NCI-H774 (cell line): ENCODE measurements around the gene EPAS1.

Experiments
- DNase-seq: peaks from one replicate; lab custom pipeline; 2025; lab: John Stamatoyannopoulos, UW

The EPAS1 gene

DNA sequence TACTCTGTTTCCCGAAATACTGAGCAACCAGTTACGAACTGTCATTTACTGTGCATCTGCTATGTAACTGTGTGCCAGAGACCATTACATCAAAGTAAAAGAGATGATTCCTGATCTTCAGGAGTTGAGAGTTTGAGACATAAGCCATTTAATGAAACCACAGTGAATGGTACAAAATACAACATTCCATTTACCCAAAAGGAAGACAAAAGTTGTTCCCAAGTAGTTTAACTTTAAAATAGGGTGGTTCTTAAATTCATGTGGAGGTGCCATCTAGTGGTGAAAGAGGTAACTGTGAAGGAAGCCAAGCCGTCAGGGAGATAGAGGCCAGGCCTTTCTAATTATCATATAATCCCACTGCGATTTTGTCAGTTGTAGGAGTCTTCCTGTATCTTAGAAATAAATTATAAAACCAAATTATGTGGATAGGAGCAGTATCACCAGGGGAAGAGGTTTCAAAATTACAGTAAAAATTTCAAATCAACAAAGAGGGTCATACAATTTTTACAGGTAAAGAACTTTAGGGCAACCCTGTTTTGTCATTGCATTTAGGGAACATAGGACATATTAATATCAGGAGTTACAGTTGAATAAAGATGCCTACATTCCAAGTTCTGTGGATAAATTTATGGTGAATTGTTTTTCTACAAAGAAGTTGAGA lies 67.7 kb downstream of the EPAS1 start:
- DNase-seq, result peak; percentile 28

DNA sequence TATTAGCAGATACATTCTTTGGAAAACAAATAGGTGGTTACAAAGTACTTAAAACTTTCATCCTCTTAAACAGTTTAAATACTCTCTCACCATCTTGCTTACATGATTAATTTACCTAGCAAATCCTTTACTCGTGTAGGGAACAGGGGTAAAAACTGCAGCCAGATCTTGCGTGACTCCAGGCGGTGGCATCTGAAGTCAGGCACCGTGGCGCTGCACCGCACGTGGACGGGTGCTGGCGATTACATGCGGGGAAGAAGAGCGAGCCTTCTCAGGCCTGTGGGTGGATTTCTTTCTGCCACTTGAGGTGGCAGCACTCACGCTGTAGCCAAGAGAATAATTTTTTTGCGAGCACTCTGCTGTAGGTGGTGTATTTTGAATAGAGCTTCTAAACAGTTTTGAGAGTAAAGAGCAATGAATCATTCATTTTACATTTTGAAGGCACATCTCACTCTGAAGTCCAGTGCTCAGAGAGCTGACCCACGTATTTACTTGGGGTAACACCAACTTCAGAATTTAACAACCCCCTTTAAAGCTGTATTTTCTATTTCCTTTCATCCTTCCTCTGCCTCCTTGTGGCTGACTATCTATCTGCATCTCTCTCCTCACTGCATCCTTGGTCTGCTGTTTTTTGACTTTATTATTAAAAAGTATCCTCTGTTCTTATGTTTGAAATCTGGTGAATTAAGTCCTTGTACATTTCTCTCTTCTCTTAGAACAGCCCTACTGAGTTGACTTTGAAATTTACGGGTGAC lies 68.9 kb downstream of the EPAS1 start:
- DNase-seq, result no peak

DNA sequence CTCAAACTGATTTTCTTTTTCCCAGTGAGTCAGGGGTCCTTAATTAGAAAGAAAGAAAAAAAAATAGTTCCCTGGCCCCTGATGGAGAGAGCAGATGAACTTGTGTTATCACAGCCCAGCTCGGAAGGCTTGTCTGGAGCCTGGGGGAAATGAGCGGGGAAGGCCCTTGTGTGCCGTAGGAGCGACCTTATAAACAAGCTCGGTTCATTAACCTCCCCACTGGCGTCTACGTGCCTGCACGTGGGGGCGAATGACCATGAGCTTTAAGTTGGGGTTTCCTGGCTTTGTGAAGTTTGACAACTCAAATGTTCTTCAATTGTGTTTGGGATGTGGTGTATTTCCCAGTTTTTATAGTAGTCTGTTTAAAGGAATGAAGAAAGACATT lies 69.5 kb downstream of the EPAS1 start:
- no peak for DNase-seq

DNA sequence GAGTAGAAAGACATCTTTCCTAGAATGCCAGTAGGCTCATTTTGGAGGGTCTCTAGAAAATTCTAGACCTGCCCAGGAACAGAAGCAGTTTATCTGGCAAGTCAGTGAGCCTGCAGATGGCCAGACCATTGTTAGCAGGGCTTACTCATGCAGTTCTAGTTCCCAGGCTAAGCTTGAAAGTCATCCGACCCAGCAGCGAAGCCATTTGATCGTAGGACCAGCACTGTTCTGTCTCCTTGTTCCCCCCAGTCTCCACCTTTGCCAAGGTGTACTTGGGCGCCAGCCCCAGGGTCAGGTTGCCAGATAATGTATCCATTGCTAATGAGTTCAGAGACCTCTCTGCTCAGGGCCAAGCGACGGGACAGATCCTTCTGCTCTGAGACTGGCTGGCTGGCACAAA lies 70.1 kb downstream of the EPAS1 start:
- DNase-seq, result no peak

DNA sequence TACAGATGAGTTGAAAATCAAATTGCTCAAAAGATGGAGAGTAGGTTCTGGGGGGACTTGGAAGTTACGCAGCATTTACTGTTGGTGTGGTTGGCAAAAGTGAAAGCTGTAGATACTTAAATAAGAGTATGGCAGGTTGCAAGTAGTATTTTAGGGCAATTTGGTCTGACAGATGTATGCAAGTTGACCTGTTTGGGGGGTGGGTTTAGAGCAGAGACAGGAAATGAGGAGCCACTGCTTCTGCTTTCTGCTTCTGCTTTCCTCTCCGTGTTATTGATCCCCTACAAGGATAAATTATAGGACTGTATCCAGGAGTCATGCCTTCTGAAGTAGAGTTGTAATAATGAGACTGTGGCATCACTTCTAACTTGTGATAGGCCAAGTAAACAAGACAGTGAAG lies 71.2 kb downstream of the EPAS1 start:
- no peak for DNase-seq

DNA sequence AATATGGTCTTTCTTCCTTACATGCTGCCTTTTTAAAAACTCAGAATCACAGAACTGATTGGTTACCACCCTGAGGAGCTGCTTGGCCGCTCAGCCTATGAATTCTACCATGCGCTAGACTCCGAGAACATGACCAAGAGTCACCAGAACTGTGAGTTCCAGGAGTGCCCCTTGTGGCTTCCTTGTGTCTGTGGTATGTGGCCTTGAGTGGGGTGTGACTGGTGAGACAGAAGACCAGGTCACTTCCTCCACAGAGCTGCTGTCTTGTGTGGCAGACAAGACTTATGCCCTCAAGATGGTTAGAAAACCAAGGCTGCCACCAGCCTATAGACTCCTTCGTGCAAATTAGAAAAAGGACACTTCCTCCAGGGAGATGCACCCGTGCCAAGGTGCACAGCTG lies 72.6 kb downstream of the EPAS1 start:
- DNase-seq, result no peak

DNA sequence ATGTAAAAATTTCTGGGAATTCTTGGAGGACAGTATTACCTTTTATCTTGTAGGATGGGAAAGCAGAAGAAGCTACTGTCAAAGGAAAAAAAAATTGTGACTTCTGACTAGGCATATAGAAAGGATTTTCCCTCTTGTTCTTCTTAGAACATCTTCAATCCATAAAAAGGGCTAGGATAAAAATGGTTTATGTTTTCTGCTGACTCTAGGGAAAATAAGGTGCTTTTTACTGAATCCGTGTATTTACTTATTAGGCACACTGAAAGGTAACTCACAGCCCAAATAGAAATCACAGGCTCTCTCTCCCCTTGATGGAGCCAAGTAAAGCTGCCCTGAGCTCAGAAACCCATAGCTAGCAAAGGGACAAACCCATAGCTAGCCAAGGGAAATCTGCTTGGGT lies 74.6 kb downstream of the EPAS1 start:
- DNase-seq, result no peak

DNA sequence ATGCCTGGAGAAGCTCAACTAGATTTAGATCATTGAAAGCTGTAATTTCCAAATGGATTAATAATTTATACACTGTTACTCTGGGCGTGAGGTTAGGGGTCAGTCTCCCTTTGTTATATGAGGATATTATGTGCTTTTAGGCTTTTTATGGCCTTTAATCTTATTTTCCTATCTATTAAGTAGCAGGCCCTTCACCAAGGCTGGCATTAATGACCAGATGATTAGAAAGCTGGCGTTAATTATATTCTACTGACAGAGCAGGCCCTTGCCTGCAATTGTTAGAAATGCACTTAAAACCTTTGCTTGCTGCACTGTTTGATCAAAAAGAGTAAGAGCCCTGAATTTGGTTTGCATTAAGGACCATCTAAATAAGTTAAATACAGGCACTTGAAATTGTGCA lies 75.3 kb downstream of the EPAS1 start:
- DNase-seq, result no peak

DNA sequence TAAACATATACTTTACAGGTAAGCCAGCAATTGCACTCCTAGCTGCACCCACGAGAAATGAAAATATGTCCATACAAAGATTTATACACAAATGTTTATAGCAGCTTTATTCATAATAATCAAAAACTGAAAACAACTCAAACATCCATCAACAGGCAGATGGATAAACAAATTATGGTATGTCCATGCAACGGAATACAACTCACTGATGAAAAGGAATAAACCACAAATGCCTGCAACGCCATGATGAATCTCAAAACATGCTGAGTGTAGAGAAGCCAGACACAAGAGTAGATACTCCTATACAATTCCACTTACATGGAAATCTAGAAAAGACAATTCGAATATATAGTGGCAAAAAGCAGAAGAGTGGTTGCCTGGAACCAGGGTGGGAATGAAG lies 76.0 kb downstream of the EPAS1 start:
- DNase-seq, result no peak

DNA sequence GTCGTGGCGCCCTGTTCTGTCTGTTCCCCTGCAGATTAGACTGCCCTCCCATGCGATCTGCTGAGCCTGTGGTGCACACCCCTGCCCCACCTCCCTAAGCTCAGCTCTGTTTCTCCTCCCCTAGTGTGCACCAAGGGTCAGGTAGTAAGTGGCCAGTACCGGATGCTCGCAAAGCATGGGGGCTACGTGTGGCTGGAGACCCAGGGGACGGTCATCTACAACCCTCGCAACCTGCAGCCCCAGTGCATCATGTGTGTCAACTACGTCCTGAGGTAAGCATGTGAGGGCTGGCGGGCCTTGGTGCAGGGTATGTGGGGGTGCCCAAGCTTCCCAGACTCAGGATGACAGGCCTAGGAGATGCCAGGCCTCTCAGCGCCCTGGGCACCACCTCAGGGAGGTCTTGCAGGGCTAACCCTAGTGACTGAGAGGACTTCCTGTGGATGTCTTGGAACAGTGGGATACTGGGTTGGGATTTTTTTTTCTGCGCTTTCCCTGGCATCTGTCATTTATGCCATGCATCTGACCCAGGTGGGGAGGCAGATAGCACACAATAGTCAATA lies 78.4 kb downstream of the EPAS1 start:
- no peak for DNase-seq

DNA sequence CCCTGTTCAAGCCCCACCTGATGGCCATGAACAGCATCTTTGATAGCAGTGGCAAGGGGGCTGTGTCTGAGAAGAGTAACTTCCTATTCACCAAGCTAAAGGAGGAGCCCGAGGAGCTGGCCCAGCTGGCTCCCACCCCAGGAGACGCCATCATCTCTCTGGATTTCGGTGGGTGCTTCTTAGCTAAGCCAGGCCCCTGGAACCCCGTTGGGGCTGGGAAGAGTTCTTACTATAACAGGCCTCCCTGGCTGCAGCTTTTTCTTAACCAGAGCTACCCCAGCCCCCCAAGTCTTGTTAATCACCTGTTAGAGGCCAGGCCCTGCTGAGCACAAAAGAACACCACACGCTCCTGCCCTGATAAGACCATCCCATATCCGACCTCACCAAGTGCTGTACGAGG lies 79.4 kb downstream of the EPAS1 start:
- no peak for DNase-seq

DNA sequence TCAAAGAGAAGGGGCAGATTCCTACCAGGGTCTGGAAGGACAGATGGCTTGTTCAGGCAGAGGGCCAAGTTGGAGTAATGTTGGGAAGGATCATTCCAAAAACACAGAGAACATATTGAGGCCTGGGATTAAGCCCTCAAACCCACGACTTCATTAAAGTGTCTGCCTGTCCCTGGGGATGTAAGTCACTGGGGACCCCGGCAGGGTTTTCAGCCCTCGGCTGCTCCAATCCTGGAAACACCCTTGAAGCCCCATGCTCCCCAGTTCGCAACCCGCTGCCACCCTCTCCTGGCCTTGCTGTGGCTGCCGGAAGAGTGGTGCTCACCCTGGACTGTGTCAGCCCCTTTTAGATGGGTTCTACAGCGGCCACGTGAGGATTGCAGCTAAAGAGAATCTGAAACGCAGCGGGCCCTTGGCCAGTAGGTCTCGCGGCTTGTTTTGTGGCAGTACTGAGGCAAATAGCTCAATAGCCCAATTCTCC lies 79.9 kb downstream of the EPAS1 start:
- DNase-seq, result no peak

DNA sequence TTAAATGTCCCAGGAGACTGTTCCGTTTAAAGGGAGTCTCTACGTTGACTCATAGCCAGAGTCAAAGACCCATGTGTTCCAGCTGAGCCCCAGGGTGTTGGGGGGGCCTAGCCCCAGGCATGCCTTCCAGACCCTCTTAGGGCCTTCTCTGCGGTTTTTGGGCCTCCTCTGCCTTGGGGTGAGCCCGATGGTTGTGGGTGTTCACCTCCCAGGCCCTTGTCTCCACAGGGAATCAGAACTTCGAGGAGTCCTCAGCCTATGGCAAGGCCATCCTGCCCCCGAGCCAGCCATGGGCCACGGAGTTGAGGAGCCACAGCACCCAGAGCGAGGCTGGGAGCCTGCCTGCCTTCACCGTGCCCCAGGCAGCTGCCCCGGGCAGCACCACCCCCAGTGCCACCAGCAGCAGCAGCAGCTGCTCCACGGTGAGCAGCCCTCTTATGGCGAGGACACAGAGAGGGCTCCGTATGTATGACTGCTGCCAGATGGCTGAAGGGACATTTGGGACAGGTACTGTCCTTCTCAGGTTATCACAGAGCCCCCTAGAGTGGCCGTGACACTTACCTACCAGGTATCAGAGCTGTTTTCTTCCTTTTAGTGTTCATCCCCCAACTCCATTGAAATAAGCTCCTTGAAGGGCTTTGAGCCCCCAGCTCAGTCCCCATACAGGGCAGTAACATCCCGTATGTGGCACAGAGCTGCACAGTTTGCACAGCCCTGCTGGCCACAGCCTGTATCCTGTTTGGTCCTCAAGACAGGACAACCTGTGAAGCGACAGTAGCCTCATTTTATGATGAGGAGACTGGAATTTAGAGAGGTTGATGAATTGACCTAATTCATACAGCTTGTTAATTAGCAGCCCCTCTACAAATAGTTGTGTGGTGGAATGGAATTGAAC lies 80.7 kb downstream of the EPAS1 start:
- DNase-seq, result no peak

DNA sequence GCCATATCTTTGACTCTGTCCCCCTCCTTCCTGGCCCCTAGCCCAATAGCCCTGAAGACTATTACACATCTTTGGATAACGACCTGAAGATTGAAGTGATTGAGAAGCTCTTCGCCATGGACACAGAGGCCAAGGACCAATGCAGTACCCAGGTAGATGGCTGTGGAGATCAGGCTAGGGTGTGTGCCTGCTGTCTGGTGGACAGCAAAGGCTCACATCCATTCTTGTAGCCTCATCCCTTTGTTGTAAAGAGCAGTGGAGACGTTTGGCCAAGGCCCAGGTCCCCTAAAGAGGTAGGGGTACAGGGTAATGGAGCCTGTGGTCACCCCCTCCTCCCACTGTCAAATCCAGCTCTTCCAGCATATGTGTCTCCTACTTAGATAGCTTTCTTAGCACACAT lies 81.4 kb downstream of the EPAS1 start:
- DNase-seq, result no peak

DNA sequence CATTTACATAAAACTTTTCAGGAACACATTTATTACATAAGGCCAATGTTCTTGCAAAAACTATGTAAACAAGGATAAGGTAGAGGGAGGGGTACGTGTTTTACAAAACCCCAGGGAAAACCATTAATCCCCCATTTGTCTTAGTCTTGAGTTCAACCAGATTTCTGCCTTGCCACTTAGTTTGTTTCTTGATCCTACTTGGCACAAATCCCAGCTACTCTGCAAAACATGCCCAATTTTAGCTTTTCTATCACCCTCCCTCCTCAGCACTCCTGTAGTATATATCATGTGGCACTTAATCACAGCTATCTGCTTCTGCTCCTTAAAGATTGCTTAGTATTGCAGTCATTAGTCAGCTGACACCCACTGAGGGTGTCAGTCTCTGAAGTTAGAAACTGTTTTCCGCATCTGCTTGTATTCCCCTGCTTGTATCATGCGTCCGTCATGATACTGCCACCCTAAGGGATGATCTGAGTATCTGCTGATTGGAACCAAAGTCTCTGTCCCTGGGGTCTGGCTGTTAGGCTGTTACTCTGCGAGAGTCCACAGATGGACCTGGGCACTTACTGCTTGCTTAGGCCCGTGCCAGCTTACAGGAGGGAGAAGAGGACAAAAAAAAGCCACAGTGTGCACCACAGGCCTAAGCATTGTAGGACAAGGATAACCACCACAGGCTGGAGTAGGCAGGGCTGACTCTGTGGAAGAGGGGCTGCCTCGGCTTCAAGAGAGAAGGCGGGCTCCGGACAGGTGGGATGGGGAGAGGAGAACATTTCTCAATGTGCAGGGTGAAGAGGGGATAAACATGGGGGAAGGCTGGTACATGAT lies 82.2 kb downstream of the EPAS1 start:
- no peak for DNase-seq

DNA sequence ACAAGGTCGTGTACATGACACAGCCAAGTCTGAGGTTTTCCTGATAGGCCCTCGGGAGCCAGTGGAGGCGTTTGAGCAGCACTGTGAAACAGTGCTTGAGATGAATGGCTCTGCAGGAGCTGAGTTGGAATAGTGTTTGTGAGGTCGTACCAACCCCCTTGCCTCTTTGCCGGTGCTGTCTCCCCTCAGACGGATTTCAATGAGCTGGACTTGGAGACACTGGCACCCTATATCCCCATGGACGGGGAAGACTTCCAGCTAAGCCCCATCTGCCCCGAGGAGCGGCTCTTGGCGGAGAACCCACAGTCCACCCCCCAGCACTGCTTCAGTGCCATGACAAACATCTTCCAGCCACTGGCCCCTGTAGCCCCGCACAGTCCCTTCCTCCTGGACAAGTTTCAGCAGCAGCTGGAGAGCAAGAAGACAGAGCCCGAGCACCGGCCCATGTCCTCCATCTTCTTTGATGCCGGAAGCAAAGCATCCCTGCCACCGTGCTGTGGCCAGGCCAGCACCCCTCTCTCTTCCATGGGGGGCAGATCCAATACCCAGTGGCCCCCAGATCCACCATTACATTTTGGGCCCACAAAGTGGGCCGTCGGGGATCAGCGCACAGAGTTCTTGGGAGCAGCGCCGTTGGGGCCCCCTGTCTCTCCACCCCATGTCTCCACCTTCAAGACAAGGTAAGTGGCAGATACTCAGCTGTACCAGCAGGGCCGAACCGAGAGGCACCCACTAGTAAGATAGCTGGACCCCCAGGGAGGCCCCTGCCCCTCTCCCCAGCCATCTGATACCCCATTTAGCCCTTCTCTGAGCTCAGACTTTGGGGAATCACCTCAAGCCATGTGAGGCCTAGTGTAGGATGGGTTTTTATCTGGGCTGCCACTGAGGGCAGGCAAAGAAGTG lies 83.1 kb downstream of the EPAS1 start:
- no peak for DNase-seq

DNA sequence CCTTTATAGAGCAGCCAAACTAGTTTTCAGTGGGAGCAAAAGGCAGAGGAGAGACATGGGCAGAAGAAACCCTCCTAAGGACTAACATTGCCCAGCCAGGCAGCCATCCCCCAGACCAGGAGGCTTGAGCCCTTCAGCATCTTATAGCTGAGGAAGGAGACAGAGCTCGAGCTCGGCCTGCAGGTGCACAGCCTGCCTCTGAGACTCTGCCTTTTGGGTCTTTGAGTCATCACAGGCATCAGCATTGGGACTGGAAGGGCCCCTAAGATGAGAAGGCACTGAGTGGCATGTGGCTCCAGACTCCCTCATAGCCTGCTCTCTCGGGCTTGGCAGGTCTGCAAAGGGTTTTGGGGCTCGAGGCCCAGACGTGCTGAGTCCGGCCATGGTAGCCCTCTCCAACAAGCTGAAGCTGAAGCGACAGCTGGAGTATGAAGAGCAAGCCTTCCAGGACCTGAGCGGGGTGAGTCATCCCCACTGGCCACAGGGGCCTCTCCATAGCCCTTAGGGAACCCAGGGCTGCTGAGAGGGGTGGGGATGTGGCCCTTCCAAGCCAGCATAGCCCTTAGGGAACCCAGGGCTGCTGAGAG lies 84.1 kb downstream of the EPAS1 start:
- no peak for DNase-seq

DNA sequence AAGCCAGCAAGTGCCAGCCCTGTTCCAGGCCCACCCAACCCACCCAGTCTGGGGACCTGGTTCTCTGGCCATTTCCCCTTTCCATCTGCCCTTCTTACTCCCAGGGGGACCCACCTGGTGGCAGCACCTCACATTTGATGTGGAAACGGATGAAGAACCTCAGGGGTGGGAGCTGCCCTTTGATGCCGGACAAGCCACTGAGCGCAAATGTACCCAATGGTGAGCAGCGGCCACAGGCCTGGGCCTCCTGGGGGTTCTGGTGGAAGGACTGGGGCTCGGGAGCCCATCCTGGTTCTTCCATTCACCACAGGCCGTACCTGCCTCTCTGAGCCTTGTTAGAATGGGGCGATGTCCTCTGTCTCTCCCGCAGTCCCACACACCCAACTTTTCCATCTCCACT lies 84.7 kb downstream of the EPAS1 start:
- DNase-seq, result no peak

DNA sequence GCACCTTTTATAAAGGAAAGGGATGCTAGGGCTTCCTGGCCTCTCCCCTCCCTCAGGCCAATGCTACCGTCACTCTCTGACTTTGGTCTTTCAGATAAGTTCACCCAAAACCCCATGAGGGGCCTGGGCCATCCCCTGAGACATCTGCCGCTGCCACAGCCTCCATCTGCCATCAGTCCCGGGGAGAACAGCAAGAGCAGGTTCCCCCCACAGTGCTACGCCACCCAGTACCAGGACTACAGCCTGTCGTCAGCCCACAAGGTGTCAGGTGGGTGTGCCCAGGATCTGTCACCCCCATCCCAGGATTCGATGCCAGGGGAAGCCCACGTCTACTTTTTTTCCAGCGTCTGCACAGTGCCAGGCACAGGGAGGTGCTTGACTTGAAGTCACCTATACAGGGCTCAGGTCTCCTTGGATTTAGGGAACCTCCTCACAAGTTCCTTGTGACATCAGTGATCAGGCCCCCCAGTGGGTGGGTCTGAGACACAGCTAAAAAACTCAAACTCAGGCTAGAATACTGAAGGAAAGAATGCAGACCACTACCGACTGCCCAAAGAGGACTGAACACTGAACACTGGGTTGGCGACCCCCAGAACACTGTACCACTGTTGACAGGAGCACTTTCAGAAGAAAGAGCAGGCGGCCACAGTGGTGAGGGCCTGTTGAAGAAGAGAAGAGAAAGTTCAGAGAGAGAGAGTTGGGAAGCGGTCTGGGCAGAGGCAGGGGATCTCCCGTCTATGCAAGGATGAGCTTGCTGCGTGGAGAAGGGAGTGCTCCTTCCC lies 85.3 kb downstream of the EPAS1 start:
- DNase-seq, result no peak

DNA sequence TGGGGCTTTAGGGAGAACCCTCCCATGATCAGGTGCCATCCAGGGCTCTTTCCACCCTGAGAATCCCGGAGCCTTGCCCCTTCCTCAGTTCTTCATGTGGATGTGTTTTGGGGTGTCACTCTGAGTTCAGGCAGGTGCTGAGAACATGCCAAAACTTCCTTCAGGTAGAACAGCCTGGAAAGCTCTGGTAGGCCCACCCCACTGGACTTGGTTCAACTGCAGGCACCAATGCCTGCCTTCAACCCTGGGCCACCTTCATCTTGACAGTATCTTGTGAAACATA lies 85.8 kb downstream of the EPAS1 start:
- DNase-seq, result no peak
